ENCODE results near the gene DLGAP4.

The DLGAP4 gene

DNA sequence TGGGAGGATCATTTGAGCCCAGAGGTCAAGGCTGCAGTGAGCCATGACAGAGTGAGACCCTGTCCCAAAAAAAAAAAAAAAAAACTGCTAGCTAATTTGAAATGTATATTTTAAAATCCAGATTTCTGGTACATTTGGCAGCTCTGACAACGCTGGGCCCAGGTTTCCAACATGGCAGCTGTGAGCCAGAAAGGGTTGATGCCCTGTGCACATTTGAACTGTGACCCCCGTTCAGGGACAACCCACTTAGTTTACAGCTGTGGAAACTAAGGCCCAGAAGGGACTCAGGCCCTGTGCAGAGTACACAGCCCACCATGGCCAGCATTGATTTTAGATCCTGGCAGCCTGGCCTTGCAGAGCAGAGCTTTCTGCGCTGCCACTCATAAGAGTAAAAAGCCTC, 179.1 kb downstream of the DLGAP4 start:
- intact Hi-C loops (cut with DNase I; ENCODE audit: low total_unique reads) = no loop called here
- Histone ChIP-seq H3K27ac (peak overlapping the region; percentile 20 to 77), H3K27me3 (no peaks in the 10 kb centered on the region), H3K9me3 (no peaks in the 10 kb centered on the region), H3K36me3 (no peaks in the 10 kb centered on the region), H3K4me3 (no peak overlapping the region), H3K4me1 (peaks cover 0 to 99% (median 83%) of the 10 kb centered on the region in 4 donors)
- TF ChIP-seq CTCF (IDR thresholded peaks at IDR 0.05) = no peak
- no peak for DNase-seq

DNA sequence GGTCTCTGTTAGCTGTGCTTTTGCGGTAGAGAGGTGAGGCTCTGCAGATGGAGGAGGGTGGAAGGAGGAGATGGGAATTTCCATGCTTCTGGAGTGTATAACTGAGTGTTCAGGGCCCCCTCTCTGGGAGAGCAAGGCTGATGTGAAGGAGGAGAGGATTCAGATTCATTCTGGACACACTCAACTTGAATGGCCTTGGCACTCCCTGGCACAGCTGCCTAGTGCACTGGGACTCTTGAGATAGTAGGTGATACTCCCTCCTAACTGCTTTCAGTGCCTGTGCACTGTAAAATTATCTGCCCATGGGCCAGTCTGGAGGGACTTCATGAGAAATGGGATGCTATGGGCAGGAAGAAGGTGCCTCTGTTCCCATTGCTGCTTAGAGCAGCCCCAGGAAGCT, 180.9 kb downstream of the DLGAP4 start:
- no peaks in the 10 kb centered on the region for H3K27me3 ChIP-seq
- H3K4me1 ChIP-seq = peaks cover 0 to 100% (median 77%) of the 10 kb centered on the region in 4 donors
- H3K9me3 ChIP-seq = no peaks in the 10 kb centered on the region
- H3K27ac ChIP-seq = peak overlapping the region in 1 of 2 donors; percentile 3
- intact Hi-C loops (cut with DNase I; ENCODE audit: low total_unique reads) = no loop called here
- H3K4me3 ChIP-seq = no peak overlapping the region
- H3K36me3 ChIP-seq = no peaks in the 10 kb centered on the region
- TF ChIP-seq CTCF (IDR thresholded peaks at IDR 0.05) = no peak
- DNase-seq = no peak

DNA sequence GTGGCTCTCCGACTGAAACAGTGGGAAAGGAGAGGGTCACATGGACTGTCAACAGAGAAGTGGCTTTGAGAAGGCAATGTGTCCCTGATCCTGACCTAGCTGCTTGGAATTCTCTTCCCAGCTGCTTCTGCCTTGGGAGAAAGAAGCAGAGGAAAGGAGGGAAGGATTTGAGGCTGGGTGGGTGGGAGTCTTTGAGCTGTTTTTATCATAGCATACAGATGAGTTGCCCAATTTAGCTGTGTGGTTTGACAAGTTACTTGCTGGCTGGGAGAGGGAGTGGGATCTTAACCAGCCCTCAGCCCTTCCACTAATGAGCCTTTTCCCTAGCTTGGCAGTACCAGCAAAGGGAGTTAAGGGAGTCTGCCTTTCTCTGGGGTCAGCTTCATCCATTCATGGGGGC, 184.1 kb downstream of the DLGAP4 start:
- no peak for DNase-seq
- H3K27me3 ChIP-seq = no peaks in the 10 kb centered on the region
- H3K4me1 ChIP-seq = peaks cover 5 to 98% (median 73%) of the 10 kb centered on the region in 4 donors
- peak overlapping the region; percentile 18 to 26 for H3K27ac ChIP-seq
- TF ChIP-seq CTCF (IDR thresholded peaks at IDR 0.05) = no peak
- no peaks in the 10 kb centered on the region for H3K9me3 ChIP-seq
- no peak overlapping the region for H3K4me3 ChIP-seq
- no peaks in the 10 kb centered on the region for H3K36me3 ChIP-seq
- intact Hi-C loops (cut with DNase I; ENCODE audit: low total_unique reads) = no loop called here

DNA sequence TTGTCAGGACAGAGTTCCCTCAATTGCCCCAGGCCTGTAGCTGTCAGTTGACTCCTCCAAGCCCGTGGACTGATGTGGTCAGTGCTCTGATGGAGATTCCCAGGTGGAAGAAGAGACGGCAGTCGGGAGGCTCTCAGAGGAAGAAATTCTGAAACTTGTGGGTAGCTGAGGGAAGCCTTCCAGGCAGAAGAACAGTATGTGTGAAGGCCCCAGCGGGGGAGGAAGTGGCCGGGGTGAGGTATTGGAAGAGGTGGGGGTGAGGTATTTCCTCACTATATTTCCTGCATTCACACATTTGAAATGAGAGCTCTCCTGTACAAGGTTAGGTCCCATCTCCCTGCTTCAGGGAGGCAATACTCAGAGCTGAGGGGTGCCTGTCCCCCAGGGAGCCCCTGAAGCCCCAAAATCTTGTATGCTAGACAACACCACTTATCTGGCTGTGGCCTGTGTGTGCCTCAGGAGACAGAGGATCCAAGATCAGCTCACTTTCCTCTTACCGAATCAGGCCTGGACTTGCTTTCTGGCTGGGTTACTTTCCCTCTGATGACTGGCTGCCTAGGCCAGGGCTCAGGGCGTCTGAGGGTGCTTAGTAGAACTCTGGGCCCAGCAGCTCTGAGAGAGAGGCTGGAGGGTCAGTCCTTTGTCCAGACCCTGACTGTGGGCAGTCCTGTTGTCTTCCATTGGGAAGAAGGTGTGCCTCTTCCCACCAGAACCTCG, 185.9 kb downstream of the DLGAP4 start:
- intact Hi-C loops (cut with DNase I; ENCODE audit: low total_unique reads) = no loop called here
- TF ChIP-seq CTCF (IDR thresholded peaks at IDR 0.05) = no peak
- no peaks in the 10 kb centered on the region for H3K27me3 ChIP-seq
- peak overlapping the region; percentile 75 to 83 for H3K27ac ChIP-seq
- peaks cover 5 to 91% (median 60%) of the 10 kb centered on the region in 4 donors for H3K4me1 ChIP-seq
- no peak for DNase-seq
- H3K4me3 ChIP-seq = no peak overlapping the region
- H3K9me3 ChIP-seq = no peaks in the 10 kb centered on the region
- peaks cover 5 to 12% (median 9%) of the 10 kb centered on the region in 3 donors for H3K36me3 ChIP-seq

DNA sequence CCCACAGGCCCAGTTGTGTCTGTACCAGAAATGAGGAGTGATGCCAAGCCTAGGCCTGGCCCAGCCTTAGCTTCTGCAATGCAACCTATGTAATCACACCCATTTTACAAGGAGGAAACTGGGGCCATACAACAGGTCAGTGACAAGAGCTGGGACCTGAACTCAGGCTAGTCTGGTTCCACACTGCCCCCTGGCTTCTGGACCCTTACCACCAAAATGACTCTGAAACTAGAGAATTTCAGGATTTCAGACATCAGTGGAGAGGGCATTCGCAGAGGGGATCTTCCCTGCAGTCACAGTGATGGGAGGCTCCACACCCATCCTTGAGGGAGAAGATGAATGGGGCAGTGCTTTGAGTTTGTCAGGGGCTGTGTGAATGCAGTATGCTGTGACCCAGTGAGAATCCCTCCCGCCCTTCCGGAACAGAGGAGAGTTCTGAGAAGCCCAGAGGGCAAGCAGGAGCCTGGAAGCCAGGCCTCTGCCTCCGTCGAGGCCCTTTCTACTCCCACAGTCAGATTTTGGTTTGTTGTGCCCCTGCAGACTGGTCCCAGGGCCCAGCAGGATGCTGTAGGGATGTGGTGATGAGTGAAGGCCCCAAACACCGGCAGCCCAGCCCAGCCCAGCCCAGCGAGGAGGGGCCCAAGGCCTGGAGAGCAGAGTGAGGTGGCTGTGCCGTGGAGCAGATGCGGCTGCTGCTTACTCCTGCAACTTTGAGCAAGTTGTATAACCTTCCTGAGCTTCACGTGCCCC, 187.1 kb downstream of the DLGAP4 start:
- intact Hi-C loops (cut with DNase I; ENCODE audit: low total_unique reads) = no loop called here
- H3K27me3 ChIP-seq = no peaks in the 10 kb centered on the region
- peak in 1 of 2 experiments; percentile 24 for TF ChIP-seq CTCF (IDR thresholded peaks at IDR 0.05)
- no peaks in the 10 kb centered on the region for H3K9me3 ChIP-seq
- no peak for DNase-seq
- no peak overlapping the region for H3K4me3 ChIP-seq
- peaks cover 15 to 23% (median 21%) of the 10 kb centered on the region in 3 donors for H3K36me3 ChIP-seq
- peaks cover 5 to 91% (median 54%) of the 10 kb centered on the region in 4 donors for H3K4me1 ChIP-seq
- peak overlapping the region; percentile 75 to 83 for H3K27ac ChIP-seq

Data from tibial artery (tissue), 4 donors.